ENCODE results near the gene ABCF1.
A peak's percentile ranks its signal among the peaks of the same experiment; 100 is the strongest.
"Not testable (repeated sequence)": the region's sequence is repeated elsewhere in the genome, so short reads cannot be mapped to it uniquely, and the experiment has no call there.

Gene ABCF1

GRCh38 chr6:30571075-30571761 lies at the start of gene ABCF1:
Gene ABCF1, plus strand, starts transcription at chr6:30571442. Its CDS starts 46 bp downstream, at chr6:30571488.
- peak; percentile 99 for DNase-seq (ENCODE audit: low spot score)

GRCh38 chr6:30521952-30522351 lies 49.3 kb upstream of the ABCF1 start:
- DNase-seq (ENCODE audit: low spot score): not testable (repeated sequence)

GRCh38 chr6:30526444-30526843 lies 44.8 kb upstream of the ABCF1 start:
- not testable (repeated sequence) for DNase-seq (ENCODE audit: low spot score)

GRCh38 chr6:30529349-30529875 lies 41.8 kb upstream of the ABCF1 start:
- not testable (repeated sequence) for DNase-seq (ENCODE audit: low spot score)

- DNase-seq (ENCODE audit: low spot score): no peak
These were observed 41.2 kb upstream of the ABCF1 start for GRCh38 chr6:30530014-30530413.

GRCh38 chr6:30533460-30534294 lies 37.6 kb upstream of the ABCF1 start:
- no peak for DNase-seq (ENCODE audit: low spot score)

- DNase-seq (ENCODE audit: low spot score): no peak
These were observed 33.3 kb upstream of the ABCF1 start for GRCh38 chr6:30537931-30538330.

- DNase-seq (ENCODE audit: low spot score): peak; percentile 91
These were observed 29.5 kb upstream of the ABCF1 start for GRCh38 chr6:30541515-30542403.

GRCh38 chr6:30542404-30542725 lies 28.9 kb upstream of the ABCF1 start:
- DNase-seq (ENCODE audit: low spot score): no peak

GRCh38 chr6:30542915-30543314 lies 28.3 kb upstream of the ABCF1 start:
- DNase-seq (ENCODE audit: low spot score): no peak

- no peak for DNase-seq (ENCODE audit: low spot score)
These were observed 27.4 kb upstream of the ABCF1 start for GRCh38 chr6:30543821-30544220.

- DNase-seq (ENCODE audit: low spot score): peak; percentile 70
These were observed 26.5 kb upstream of the ABCF1 start for GRCh38 chr6:30544666-30545272.

GRCh38 chr6:30547454-30547853 lies 23.8 kb upstream of the ABCF1 start:
- DNase-seq (ENCODE audit: low spot score): no peak

GRCh38 chr6:30548375-30548774 lies 22.9 kb upstream of the ABCF1 start:
- DNase-seq (ENCODE audit: low spot score): no peak

- DNase-seq (ENCODE audit: low spot score): no peak
These were observed 16.8 kb upstream of the ABCF1 start for GRCh38 chr6:30554404-30554803.

GRCh38 chr6:30554962-30555815 lies 16.1 kb upstream of the ABCF1 start:
- no peak for DNase-seq (ENCODE audit: low spot score)

- DNase-seq (ENCODE audit: low spot score): no peak
These were observed 15.5 kb upstream of the ABCF1 start for GRCh38 chr6:30555816-30556065.

- peak; percentile 95 for DNase-seq (ENCODE audit: low spot score)
These were observed 15.0 kb upstream of the ABCF1 start, which contains the start of gene GNL1 for GRCh38 chr6:30556066-30556905. Gene GNL1, minus strand, starts transcription at chr6:30556489. Its CDS starts 286 bp downstream, at chr6:30556203.

GRCh38 chr6:30556906-30557682 lies 14.1 kb upstream of the ABCF1 start, which contains the start of gene PRR3:
Gene PRR3, plus strand, starts transcription at chr6:30557295. Its CDS starts 50 bp downstream, at chr6:30557345.
- DNase-seq (ENCODE audit: low spot score): peak; percentile 89

All from hematopoietic multipotent progenitor cell treated with erythropoietin and hydrocortisone succinate and interleukin-3 and kit ligand, for 17 days (in vitro differentiated cells).